SK-N-SH treated with all-trans-retinoic acid at 6 μM for 48 hours (cell line): Measurements from ENCODE around the gene FBN3.

Experiments used
- ATAC-seq: fragments of 200-7000 bp; cut with Tn5 transposase; 3 replicates; pipeline ENCODE4 v1.9.1; 2020; ENCODE audit warnings: mild to moderate bottlenecking, moderate library complexity
- ARNTL ChIP-seq: fragments of 450-650 bp; formaldehyde crosslinking; IDR thresholded peaks from 2 replicates; pipeline ENCODE4 v1.5.0; 2020; ENCODE audit warnings: low read depth, mild to moderate bottlenecking, moderate library complexity, borderline replicate concordance
- BACH2 ChIP-seq: fragments of 250-450 bp; sonication (Bioruptor Pico); IDR thresholded peaks from 2 replicates; pipeline ENCODE4 v1.9.0; 2021; ENCODE audit warnings: mild to moderate bottlenecking, borderline replicate concordance
- CREB5 ChIP-seq: fragments of 250-450 bp; sonication (Bioruptor Pico); IDR thresholded peaks from 2 replicates; pipeline ENCODE4 v1.5.1; 2020; ENCODE audit warnings: low read depth, mild to moderate bottlenecking, moderate library complexity
- CSDC2 ChIP-seq: fragments of 250-450 bp; sonication (Bioruptor Pico); IDR thresholded peaks from 2 replicates; pipeline ENCODE4 v1.5.0; 2020; ENCODE audit warnings: mild to moderate bottlenecking, moderate library complexity
- CSRNP3 ChIP-seq: fragments of 250-450 bp; sonication (Bioruptor Pico); IDR thresholded peaks from 2 replicates; pipeline ENCODE4 v1.5.1; 2021; ENCODE audit warnings: mild to moderate bottlenecking, moderate library complexity
- ESRRG ChIP-seq: fragments of 250-450 bp; sonication (Bioruptor Pico); IDR thresholded peaks from 2 replicates; pipeline ENCODE4 v1.6.1; 2021; ENCODE audit warnings: mild to moderate bottlenecking
- GLIS3 ChIP-seq: fragments of 250-450 bp; sonication (Bioruptor Pico); IDR thresholded peaks from 2 replicates; pipeline ENCODE4 v1.5.0; 2020; ENCODE audit warnings: mild to moderate bottlenecking, moderate library complexity
- OSR1 ChIP-seq: fragments of 250-450 bp; sonication (Bioruptor Pico); IDR thresholded peaks from 2 replicates; pipeline ENCODE4 v1.8.0; 2022; ENCODE audit warnings: moderate library complexity, mild to moderate bottlenecking, inconsistent platforms
- PATZ1 ChIP-seq: fragments of 250-450 bp; sonication (Bioruptor Pico); IDR thresholded peaks from 2 replicates; pipeline ENCODE4 v1.8.0; 2020; ENCODE audit warnings: mild to moderate bottlenecking, moderate library complexity, borderline replicate concordance
- POU6F1 ChIP-seq: fragments of 250-450 bp; sonication (Bioruptor Pico); IDR thresholded peaks from 2 replicates; pipeline ENCODE4 v1.8.0; 2021; ENCODE audit warnings: low read depth, mild to moderate bottlenecking, moderate library complexity, borderline replicate concordance
- PPARA ChIP-seq: fragments of 250-450 bp; sonication (Bioruptor Pico); IDR thresholded peaks from 2 replicates; pipeline ENCODE4 v1.5.0; 2020; ENCODE audit warnings: mild to moderate bottlenecking, borderline replicate concordance
- RARB ChIP-seq: fragments of 250-450 bp; sonication (Bioruptor Pico); IDR thresholded peaks from 2 replicates; pipeline ENCODE4 v1.8.0; 2021; ENCODE audit warnings: mild to moderate bottlenecking, moderate library complexity
- SNAI2 ChIP-seq: fragments of 250-450 bp; sonication (Bioruptor Pico); IDR thresholded peaks from 2 replicates; pipeline ENCODE4 v1.5.0; 2020; ENCODE audit warnings: mild to moderate bottlenecking, moderate library complexity
- TCF4 ChIP-seq: fragments of 250-450 bp; sonication (Bioruptor Pico); IDR thresholded peaks from 2 replicates; pipeline ENCODE4 v1.8.0; 2021; ENCODE audit warnings: mild to moderate bottlenecking, moderate library complexity, borderline replicate concordance
- TOX ChIP-seq: fragments of 250-450 bp; sonication (Bioruptor Pico); IDR thresholded peaks from 2 replicates; pipeline ENCODE4 v1.8.0; 2021; ENCODE audit warnings: mild to moderate bottlenecking, moderate library complexity, borderline replicate concordance
- TSHZ2 ChIP-seq: fragments of 250-450 bp; sonication (Bioruptor Pico); IDR thresholded peaks from 2 replicates; pipeline ENCODE4 v1.5.0; 2020; ENCODE audit warnings: mild to moderate bottlenecking, moderate library complexity
- ZC3H10 ChIP-seq: fragments of 250-450 bp; sonication (Bioruptor Pico); IDR thresholded peaks from 2 replicates; pipeline ENCODE4 v1.5.1; 2021; ENCODE audit warnings: mild to moderate bottlenecking, moderate library complexity
- ZFP3 ChIP-seq: fragments of 250-450 bp; sonication (Bioruptor Pico); IDR thresholded peaks from 2 replicates; pipeline ENCODE4 v1.5.0; 2020; ENCODE audit warnings: mild to moderate bottlenecking, moderate library complexity
- ZFP30 ChIP-seq: fragments of 450-650 bp; formaldehyde crosslinking; IDR thresholded peaks from 2 replicates; pipeline ENCODE4 v1.5.0; 2022; ENCODE audit warnings: mild to moderate bottlenecking, moderate library complexity
- ZNF565 ChIP-seq: fragments of 450-650 bp; formaldehyde crosslinking; conservative IDR thresholded peaks from 2 replicates; pipeline ENCODE4 v1.5.0; 2020; ENCODE audit warnings: low read depth, mild to moderate bottlenecking, moderate library complexity
- ZNF70 ChIP-seq: fragments of 450-650 bp; formaldehyde crosslinking; IDR thresholded peaks from 2 replicates; pipeline ENCODE4 v1.5.0; 2020; ENCODE audit warnings: mild to moderate bottlenecking, moderate library complexity
- ZNF8 ChIP-seq: fragments of 450-650 bp; formaldehyde crosslinking; IDR thresholded peaks from 2 replicates; pipeline ENCODE4 v1.5.0; 2020; ENCODE audit warnings: mild to moderate bottlenecking, moderate library complexity

FBN3 gene

GRCh38 chr19:8085598-8086408, 63.6 kb downstream of the FBN3 start:
- no peak for ATAC-seq
- no peak for TF ChIP-seq TOX (CRISPR knock-in tag)
- no peak for TF ChIP-seq ZFP3 (CRISPR knock-in tag)
- no peak for TF ChIP-seq TSHZ2 (CRISPR knock-in tag)
- no peak for TF ChIP-seq PATZ1 (CRISPR knock-in tag)
- no peak for TF ChIP-seq ZNF8 (CRISPR knock-in tag)
- TF ChIP-seq ZC3H10 (CRISPR knock-in tag), result no peak
- TF ChIP-seq ARNTL, result no peak
- no peak for TF ChIP-seq CREB5 (CRISPR knock-in tag)

- ATAC-seq, result no peak
- TF ChIP-seq BACH2 (CRISPR knock-in tag) (no peak), TCF4 (CRISPR knock-in tag) (no peak), CSDC2 (no peak), POU6F1 (CRISPR knock-in tag) (no peak), ARNTL (no peak), CREB5 (CRISPR knock-in tag) (no peak), TSHZ2 (CRISPR knock-in tag) (no peak), PPARA (CRISPR knock-in tag) (no peak), TOX (CRISPR knock-in tag) (no peak), SNAI2 (no peak), ZNF8 (CRISPR knock-in tag) (no peak), GLIS3 (CRISPR knock-in tag) (no peak), OSR1 (CRISPR knock-in tag) (no peak)
These were observed 65.2 kb downstream of the FBN3 start for GRCh38 chr19:8084152-8084551.

GRCh38 chr19:8083141-8083540, 66.3 kb downstream of the FBN3 start:
- no peak for ATAC-seq
- TF ChIP-seq BACH2 (CRISPR knock-in tag), result no peak
- TF ChIP-seq GLIS3 (CRISPR knock-in tag), result no peak
- no peak for TF ChIP-seq ESRRG
- TF ChIP-seq CREB5 (CRISPR knock-in tag), result no peak
- no peak for TF ChIP-seq CSRNP3
- no peak for TF ChIP-seq ZNF565 (CRISPR knock-in tag)
- no peak for TF ChIP-seq RARB
- TF ChIP-seq TOX (CRISPR knock-in tag), result no peak
- no peak for TF ChIP-seq ZNF70 (CRISPR knock-in tag)
- no peak for TF ChIP-seq CSDC2
- TF ChIP-seq ZFP30 (CRISPR knock-in tag), result no peak
